Epithelial cell of esophagus (primary cell): ENCODE results near the gene CCDC97.

Experiments used
- DNase-seq: peaks from one replicate; pipeline ENCODE4 v3.0.0; 2010; ENCODE audit warnings: low read depth
- H3K4me3 ChIP-seq: 2 replicates; pipeline ENCODE4 v1.5.1; 2011; ENCODE audit warnings: mild to moderate bottlenecking, low read length, control low read depth
- CTCF ChIP-seq: IDR thresholded peaks from 2 replicates; pipeline ENCODE4 v1.5.1; 2011; ENCODE audit warnings: low read depth, mild to moderate bottlenecking, low read length, control low read depth, inconsistent platforms; ENCODE audit not compliant: insufficient read depth; ENCODE audit errors: missing control alignments

The CCDC97 gene

GRCh38 chr19:41324921-41325639 lies 15.1 kb downstream of the CCDC97 start:
- no peak for TF ChIP-seq CTCF
- DNase-seq, result peak; percentile 76
- H3K4me3 ChIP-seq, result no peak overlapping the region

- H3K4me3 ChIP-seq, result no peak overlapping the region
- no peak for DNase-seq
- TF ChIP-seq CTCF, result no peak
These were observed 15.6 kb downstream of the CCDC97 start for GRCh38 chr19:41325640-41325946.

GRCh38 chr19:41325947-41326706 lies 16.2 kb downstream of the CCDC97 start:
- TF ChIP-seq CTCF, result no peak
- peak; percentile 39 for DNase-seq
- H3K4me3 ChIP-seq, result no peak overlapping the region

GRCh38 chr19:41327076-41327575 lies 17.2 kb downstream of the CCDC97 start:
- peak; percentile 13 for DNase-seq
- no peak for TF ChIP-seq CTCF
- H3K4me3 ChIP-seq, result no peak overlapping the region

- no peak for TF ChIP-seq CTCF
- H3K4me3 ChIP-seq, result no peak overlapping the region
- peak; percentile 94 for DNase-seq
These were observed 17.7 kb downstream of the CCDC97 start for GRCh38 chr19:41327576-41328156.

- peak; percentile 39 for DNase-seq
- no peak for TF ChIP-seq CTCF
- no peak overlapping the region for H3K4me3 ChIP-seq
These were observed 18.3 kb downstream of the CCDC97 start for GRCh38 chr19:41328157-41328841.
